Lung microvascular endothelial cell (primary cell): ENCODE data around the gene PELO. TPM values are rescaled to one million over a fixed set of nuclear protein-coding genes. Genes with fewer than 3 reads are reported as not detected.
A peak's percentile ranks its signal among the peaks of the same experiment; 100 is the strongest.

Source experiments
- DNase-seq, 2 donors: peaks; one replicate each; pipeline versions ENCODE4 v3.0.0 to v3.0.0-alpha.2; 2010; ENCODE audit warnings: low read depth in 2 of 2
- total RNA-seq: library from RNA; depleted of rRNA; stranded (reverse); fragments of >200 nt; gene quantifications from 2 replicates; pipeline ENCODE4 v1.2.1, GENCODE V29; 2014

PELO gene
- total RNA-seq, 1 donor from 2014 or later, result 26.0 TPM

- DNase-seq, result no peak
Measured at GRCh38 chr5:52771343-52772039, 16.2 kb upstream of the PELO start.

- no peak for DNase-seq
Measured at GRCh38 chr5:52772668-52773067, 15.0 kb upstream of the PELO start.

GRCh38 chr5:52773342-52773741 is 14.4 kb upstream of the PELO start:
- DNase-seq, result peak in 1 of 2 donors; percentile 51

GRCh38 chr5:52774005-52774410 is 13.7 kb upstream of the PELO start:
- peak in 1 of 2 donors; percentile 55 for DNase-seq

- no peak for DNase-seq
Measured at GRCh38 chr5:52776116-52776515, 11.6 kb upstream of the PELO start.

- peak; percentile 36 to 70 for DNase-seq
Measured at GRCh38 chr5:52777186-52777585, 10.5 kb upstream of the PELO start.

- no peak for DNase-seq
Measured at GRCh38 chr5:52778781-52779180, 8.9 kb upstream of the PELO start.

- no peak for DNase-seq
Measured at GRCh38 chr5:52779213-52779612, 8.5 kb upstream of the PELO start.

- DNase-seq, result peak; percentile 29 to 34
Measured at GRCh38 chr5:52783226-52783959, 4.3 kb upstream of the PELO start.

GRCh38 chr5:52784737-52785136 is 3.0 kb upstream of the PELO start:
- no peak for DNase-seq

GRCh38 chr5:52786391-52786790 is 1.3 kb upstream of the PELO start:
- DNase-seq, result peak in 1 of 2 donors; percentile 58

- peak in 1 of 2 donors; percentile 23 for DNase-seq
Measured at GRCh38 chr5:52786949-52787599, 642 bp upstream of the PELO start.

GRCh38 chr5:52788505-52788821 is 747 bp downstream of the PELO start:
- no peak for DNase-seq

- no peak for DNase-seq
Measured at GRCh38 chr5:52789378-52789777, 1.7 kb downstream of the PELO start.

GRCh38 chr5:52789851-52790250 is 2.1 kb downstream of the PELO start:
- no peak for DNase-seq

GRCh38 chr5:52791366-52791765 is 3.6 kb downstream of the PELO start:
- DNase-seq, result no peak

GRCh38 chr5:52794519-52794918 is 6.8 kb downstream of the PELO start:
- DNase-seq, result no peak

- no peak for DNase-seq
Measured at GRCh38 chr5:52796031-52796430, 8.3 kb downstream of the PELO start.

GRCh38 chr5:52796516-52797103 is 8.9 kb downstream of the PELO start:
- no peak for DNase-seq

- DNase-seq, result peak in 1 of 2 donors; percentile 14
Measured at GRCh38 chr5:52798938-52799337, 11.2 kb downstream of the PELO start.

- DNase-seq, result peak; percentile 60
Measured at GRCh38 chr5:52799358-52799982, 11.8 kb downstream of the PELO start.

GRCh38 chr5:52799983-52800393 is 12.3 kb downstream of the PELO start:
- DNase-seq, result peak; percentile 96
